Left ventricle myocardium superior (tissue), 1 donor: ENCODE measurements around the gene HOXD9. TPM values are rescaled to one million over a fixed set of nuclear protein-coding genes. Genes with fewer than 3 reads are reported as not detected.

Experiments used
- ATAC-seq: fragments of 200-7000 bp; cut with Tn5 transposase; one replicate; pipeline ENCODE4 v1.9.1; 2020; ENCODE audit warnings: mild to moderate bottlenecking, moderate library complexity
- DNase-seq: peaks from one replicate; pipeline ENCODE4 v3.0.0-alpha.2; 2020
- intact Hi-C: fragments of 100-400 bp; cut with micrococcal nuclease; formaldehyde crosslinking; loops from one replicate; pipeline ENCODE4 v1.11.0; 2022
- total RNA-seq: library from RNA; stranded (reverse); fragmentation: NEBNext Ultra II Directional; extraction: Animal tissue kit (Norgen Biotek cat#: 25700); gene quantifications from one replicate; pipeline ENCODE4 v1.2.1, GENCODE V29; 2021
- donor health status: DM: no; HTN: yes; CAD: no; lungs with severe emphysema.

Gene HOXD9
- total RNA-seq, 1 donor from 2014 or later: not detected

DNA sequence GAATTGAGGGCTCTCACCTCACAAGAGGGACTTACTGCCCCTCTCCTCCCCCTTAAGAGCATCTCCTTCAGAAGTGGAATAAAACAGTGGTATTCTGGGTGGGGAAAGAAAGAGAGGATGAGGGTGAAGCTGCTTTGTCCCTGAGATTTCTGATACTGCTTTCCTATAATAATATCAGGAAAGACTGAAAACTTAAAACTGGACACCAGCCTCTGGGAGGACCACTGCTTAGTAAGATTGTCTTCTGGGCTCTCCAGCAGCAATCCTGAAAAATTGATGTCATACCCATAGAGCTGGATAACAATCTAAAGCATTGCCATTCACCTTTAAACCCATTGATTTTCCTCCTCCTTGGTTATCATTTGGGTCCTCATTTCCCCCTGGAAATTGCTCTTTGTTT, 24.1 kb downstream of the HOXD9 start:
- intact Hi-C loops: loop anchor here (10.0 kb wide), 1 partner anchor 308 kb away; no protein-coding TSS in a partner anchor
- DNase-seq (no peak), ATAC-seq (no peak)

DNA sequence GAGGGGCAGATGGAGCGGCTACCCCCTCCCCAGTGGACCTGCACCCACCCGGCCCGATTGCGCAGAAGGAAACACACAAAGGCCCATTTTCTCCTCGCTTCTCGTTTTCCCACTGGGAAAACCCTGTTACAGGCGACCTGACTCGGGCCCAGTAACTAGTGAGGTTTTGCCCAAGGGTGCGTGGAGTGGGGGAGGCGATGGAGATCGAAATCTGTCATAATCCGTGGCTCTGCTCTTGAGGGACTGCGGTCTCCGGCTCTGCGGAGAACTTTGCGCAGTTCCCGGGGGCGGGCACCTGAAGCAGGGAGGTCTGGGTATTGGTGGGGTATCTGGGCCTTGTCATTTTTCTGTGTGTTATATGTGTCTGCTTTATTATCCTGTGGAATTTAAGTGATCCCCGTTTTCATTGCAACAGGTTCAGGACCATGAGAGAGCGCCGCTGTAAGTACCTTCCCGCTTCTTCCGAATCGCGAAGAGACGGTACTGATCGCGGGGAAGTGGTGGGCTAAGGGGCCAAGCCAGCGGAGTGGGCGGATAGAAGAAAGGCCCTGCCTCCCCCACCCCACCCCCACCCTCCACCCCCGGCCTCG, 24.8 kb downstream of the HOXD9 start:
- intact Hi-C loops: loop anchor here (10.0 kb wide), 1 partner anchor 307 kb away; no protein-coding TSS in a partner anchor
- ATAC-seq: no peak
- DNase-seq: no peak

GRCh38 chr2:176147800-176148496, 25.4 kb downstream of the HOXD9 start:
- intact Hi-C loops: loop anchor here (10.0 kb wide), 1 partner anchor 307 kb away; no protein-coding TSS in a partner anchor
- no peak for ATAC-seq
- no peak for DNase-seq

GRCh38 chr2:176148751-176149421, 26.4 kb downstream of the HOXD9 start:
- ATAC-seq: no peak
- intact Hi-C loops: loop anchor here (10.0 kb wide), 1 partner anchor 306 kb away; no protein-coding TSS in a partner anchor

DNA sequence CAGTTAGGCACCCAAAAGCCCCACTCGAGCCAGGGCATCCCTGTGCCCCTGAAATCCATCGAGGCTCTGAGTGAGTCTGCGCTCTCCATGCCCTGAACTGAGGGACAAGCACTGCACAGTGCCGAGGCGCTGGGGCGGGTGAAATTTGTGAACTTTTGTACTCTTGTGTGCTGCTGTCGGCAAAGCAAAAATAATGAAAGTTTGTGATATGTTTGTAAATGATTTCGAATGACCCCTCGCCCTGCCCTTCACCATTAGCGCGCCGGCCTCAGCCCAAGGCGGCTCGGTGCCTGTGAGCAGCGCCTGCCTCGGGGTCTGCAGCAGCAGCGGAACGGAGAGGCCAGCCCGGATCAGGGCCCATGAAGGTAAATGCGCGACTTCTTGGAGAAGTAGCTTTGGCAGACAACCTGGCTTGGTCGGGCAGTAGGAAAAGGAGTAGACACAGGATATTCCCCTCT, 27.0 kb downstream of the HOXD9 start:
- DNase-seq: no peak
- no peak for ATAC-seq
- intact Hi-C loops: loop anchor here (10.0 kb wide), 1 partner anchor 305 kb away; no protein-coding TSS in a partner anchor

More at GRCh38 chr2:176148751-176149421, 26.4 kb downstream of the HOXD9 start:
- no peak for DNase-seq

GRCh38 chr2:176149939-176150583, 27.5 kb downstream of the HOXD9 start:
- DNase-seq (no peak), ATAC-seq (no peak)
- intact Hi-C loops: loop anchor here (10.0 kb wide), 1 partner anchor 305 kb away; no protein-coding TSS in a partner anchor

DNA sequence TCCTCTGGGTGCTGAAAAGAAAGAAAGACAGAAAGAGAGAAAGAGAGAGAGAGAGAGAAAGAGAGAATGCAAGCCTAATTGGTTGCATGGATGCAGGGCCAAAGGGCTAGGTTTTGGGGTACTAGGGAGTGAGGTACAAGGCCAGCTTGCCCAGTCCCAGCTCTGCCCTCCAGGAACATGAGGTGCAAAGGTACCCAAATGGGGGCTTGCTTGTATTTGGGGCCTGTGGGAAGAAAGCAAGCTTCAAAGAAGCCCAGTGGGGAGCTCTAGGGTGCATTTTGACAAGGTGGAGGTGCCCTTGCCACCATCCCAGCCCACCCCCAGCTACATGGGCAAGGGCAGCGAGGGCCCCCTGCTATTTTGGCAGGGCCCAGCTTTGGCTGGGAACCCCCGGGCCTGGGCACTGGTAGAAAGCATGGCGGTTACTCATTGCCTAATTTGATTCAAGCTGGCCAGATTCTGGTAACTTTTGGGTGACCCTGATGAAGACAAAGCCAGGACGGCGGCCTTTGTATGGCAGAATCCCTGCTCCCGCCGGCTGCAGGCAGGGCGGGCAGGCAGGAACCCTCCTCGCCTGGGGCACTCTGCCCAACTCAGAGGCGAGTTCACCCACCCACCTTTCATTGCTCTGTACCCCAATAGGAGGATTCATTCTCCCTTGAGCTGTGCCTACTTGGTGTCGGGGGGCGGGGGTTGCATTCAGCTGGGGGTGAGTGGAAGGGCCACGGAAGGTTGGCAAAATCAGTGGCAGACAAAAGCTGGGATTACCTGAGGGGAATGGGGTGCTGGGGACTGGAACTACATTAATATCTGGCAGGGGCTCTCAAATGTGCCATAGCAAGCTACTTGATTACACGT, 28.3 kb downstream of the HOXD9 start:
- ATAC-seq (no peak), DNase-seq (no peak)
- intact Hi-C loops: no loop called here

DNA sequence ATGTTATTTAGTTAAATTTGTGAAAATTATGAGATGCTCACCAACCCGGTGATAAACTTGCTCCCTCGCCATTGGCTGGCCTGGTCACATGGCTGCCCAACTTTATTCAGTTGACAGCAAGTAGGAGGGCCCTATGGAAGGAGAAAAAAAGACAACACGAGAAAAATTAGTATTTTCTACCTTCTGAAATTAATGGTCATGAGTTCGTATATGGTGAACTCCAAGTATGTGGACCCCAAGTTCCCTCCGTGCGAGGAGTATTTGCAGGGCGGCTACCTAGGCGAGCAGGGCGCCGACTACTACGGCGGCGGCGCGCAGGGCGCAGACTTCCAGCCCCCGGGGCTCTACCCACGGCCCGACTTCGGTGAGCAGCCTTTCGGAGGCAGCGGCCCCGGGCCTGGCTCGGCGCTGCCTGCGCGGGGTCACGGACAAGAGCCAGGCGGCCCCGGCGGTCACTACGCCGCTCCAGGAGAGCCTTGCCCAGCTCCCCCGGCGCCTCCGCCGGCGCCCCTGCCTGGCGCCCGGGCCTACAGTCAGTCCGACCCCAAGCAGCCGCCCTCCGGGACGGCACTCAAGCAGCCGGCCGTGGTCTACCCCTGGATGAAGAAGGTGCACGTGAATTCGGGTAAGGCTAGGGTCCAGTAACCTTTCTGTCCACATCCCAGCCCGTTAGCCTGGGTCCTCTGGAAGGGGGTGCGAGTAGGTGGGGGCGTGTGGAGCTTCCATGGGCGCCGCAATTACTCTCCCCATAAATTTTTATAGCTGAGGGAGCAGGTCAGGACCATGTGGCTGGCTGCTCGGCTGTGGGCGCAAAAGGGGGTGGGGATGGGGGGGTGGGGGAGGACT, 29.1 kb downstream of the HOXD9 start, which contains the start of gene HOXD4:
HOXD4 (plus strand) TSS at position 109 of the 846 bp plus-strand sequence; CDS start at position 193, 84 bp downstream.
- ATAC-seq (no peak), DNase-seq (no peak)
- intact Hi-C loops: no loop called here

DNA sequence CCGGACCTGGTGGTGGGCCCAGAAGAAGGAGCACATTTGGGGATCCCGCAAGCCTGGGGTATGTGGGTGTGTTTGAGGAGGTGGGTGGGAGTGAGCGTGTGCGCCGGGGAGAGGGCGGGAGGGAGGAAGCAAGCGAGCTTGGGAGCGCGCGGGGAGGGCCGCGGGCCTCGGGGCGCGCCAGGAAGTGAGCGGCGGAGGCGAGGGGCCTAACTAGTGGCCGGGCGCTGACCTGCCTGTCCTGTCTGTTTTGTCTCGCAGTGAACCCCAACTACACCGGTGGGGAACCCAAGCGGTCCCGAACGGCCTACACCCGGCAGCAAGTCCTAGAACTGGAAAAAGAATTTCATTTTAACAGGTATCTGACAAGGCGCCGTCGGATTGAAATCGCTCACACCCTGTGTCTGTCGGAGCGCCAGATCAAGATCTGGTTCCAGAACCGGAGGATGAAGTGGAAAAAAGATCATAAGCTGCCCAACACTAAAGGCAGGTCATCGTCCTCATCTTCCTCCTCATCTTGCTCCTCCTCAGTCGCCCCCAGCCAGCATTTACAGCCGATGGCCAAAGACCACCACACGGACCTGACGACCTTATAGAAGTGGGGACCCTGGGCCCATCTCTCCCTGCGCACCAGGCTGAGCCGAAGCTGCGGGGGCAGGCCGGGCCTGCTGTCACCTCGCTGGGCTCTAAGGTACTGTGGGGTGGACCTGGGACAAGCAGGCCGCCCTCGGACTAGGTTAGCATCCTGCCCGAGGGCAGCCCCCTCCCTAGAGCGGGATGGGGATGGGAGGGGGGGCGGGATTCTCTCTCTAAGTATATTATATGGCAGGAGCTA, 30.0 kb downstream of the HOXD9 start:
- intact Hi-C loops: no loop called here
- DNase-seq: no peak
- no peak for ATAC-seq

DNA sequence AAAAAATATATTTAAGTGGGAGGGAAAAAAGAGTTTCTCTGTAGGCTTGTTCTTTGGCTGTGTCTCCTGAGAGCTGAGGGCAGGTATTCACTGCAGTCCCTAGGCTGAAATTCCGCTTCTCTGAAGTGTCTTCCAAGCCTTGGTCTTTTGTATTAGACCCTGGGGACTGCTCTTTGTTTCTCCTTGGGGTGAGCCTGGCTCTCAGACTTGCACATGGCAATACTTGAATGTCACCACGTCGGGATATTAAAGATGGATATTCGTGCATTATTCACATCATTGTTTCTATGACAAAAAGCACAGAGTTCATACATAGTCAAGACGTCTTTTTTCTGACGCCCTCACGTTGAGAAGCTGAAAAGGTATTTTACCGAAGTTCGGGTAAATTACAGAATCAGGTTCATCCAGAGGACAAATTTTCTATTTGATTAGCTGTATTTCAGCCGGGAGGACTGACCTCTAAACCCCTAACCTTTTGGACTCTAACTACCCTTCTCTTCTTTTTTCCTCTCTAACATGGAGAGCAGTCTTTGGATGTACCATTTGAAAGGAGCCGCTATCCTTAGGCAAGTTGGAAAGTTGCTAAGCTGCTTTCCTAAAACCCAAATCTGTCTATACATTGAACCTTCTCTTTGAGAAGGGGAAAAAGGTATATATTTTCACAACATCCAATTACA, 32.2 kb downstream of the HOXD9 start:
- no peak for ATAC-seq
- intact Hi-C loops: no loop called here
- no peak for DNase-seq

- intact Hi-C loops: no loop called here
- no peak for ATAC-seq
- no peak for DNase-seq
Observed at GRCh38 chr2:176155356-176156044, 33.0 kb downstream of the HOXD9 start.

DNA sequence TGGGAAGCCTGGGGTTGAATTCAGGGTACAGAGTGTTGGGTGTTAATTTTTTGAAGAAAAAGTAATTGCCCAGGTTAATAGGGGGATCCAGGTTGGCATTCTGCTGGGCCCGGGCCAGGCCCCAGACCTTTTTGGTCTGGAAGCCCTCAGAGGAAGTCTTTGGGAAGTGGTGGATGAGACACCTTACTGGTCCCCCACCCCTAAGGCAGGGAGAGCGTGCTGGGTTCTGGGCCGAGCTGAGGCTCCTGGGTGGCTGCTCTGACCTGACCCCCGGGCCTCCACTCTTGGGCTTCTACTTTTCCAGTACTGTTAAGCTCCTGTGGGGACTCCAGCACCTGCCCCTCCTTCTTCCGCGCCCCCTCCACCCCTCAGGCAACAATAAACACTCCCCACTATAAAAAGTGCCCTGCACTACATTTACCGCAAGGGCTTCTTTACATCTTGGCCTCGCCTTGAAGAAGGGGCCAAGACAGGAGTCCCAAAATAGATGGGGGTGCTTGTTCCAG, 33.8 kb downstream of the HOXD9 start:
- DNase-seq (no peak), ATAC-seq (no peak)
- intact Hi-C loops: no loop called here

- DNase-seq (no peak), ATAC-seq (no peak)
- intact Hi-C loops: no loop called here
Observed at GRCh38 chr2:176156807-176157498, 34.4 kb downstream of the HOXD9 start, which contains the start of gene HOXD3. TSS of gene HOXD3 (plus strand) at chr2:176157307. CDS start at chr2:176169115, 11,808 bp downstream.

DNA sequence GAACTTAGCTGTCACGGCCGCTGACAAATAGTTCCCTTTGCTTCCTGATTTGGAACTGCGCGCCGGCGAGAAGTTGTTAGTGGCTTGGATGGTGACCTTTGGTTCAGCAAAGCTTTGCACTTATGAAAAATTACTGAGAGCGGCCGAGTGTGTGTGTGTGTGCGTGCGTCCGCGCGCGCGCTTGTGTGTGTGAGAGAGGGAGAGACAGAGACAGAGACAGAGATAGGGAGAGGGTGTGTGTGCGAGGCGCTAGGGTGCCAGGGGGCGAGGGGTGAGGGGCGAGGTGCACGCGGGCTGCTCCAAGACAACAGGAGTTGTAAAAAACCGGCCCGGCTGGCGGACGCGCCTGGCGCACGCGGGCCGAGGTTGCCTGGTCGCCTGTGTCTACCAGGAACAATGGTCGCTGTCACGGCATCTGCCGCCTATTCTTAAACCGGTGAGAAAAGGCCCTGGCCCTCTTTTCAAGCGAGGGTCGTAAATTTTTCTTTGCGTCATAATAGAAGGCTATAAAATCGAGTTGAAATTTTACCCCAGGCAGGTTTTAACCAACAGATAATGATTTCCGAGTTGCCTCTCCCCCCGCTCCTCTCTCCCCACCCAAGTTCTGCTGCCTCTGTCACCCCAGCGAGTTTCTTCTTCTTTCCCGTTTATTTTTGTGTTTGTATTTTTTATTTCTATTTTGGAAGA, 35.1 kb downstream of the HOXD9 start:
- DNase-seq: no peak
- intact Hi-C loops: no loop called here
- ATAC-seq: no peak
